DND-41 (cell line): Measurements from ENCODE around the gene ZNF662.

Source experiments
- CTCF ChIP-seq: IDR thresholded peaks from 2 replicates; pipeline ENCODE4 v1.5.1; 2012; ENCODE audit warnings: borderline replicate concordance, low read length, moderate library complexity, mild to moderate bottlenecking; ENCODE audit not compliant: poor library complexity, severe bottlenecking; ENCODE audit errors: extremely low read depth
- EZH2 ChIP-seq: IDR thresholded peaks from 3 replicates; pipeline ENCODE4 v1.6.1; 2012; ENCODE audit warnings: borderline replicate concordance, low read depth, mild to moderate bottlenecking, moderate library complexity, low read length, inconsistent platforms; ENCODE audit not compliant: severe bottlenecking

- TF ChIP-seq CTCF (no peak), EZH2 (no peak)
These were observed 57.3 kb downstream of the ZNF662 start for GRCh38 chr3:42963269-42963668.
